Lower lobe of right lung (tissue), 2 donors: ENCODE measurements around the gene ZNF446. TPM values are rescaled to one million over a fixed set of nuclear protein-coding genes. Genes with fewer than 3 reads are reported as not detected.
"Not testable (repeated sequence)": the region's sequence is repeated elsewhere in the genome, so short reads cannot be mapped to it uniquely, and the experiment has no call there.

Source experiments
- ATAC-seq, 2 donors: fragments of 200-7000 bp; cut with Tn5 transposase; one replicate each; pipeline ENCODE4 v1.9.1; 2020 to 2022; ENCODE audit warnings: mild to moderate bottlenecking in 2 of 2, moderate library complexity in 2 of 2
- DNase-seq: peaks from one replicate; pipeline ENCODE4 v3.0.0-alpha.2; 2020
- H3K27ac ChIP-seq: fragments of 200-600 bp; one replicate; pipeline ENCODE4 v1.8.0; 2022
- H3K27me3 ChIP-seq: fragments of 200-600 bp; one replicate; pipeline ENCODE4 v1.8.0; 2022; ENCODE audit warnings: low read depth
- H3K36me3 ChIP-seq: fragments of 200-600 bp; one replicate; pipeline ENCODE4 v1.8.0; 2022; ENCODE audit warnings: mild to moderate bottlenecking
- H3K4me1 ChIP-seq: fragments of 200-600 bp; one replicate; pipeline ENCODE4 v1.8.0; 2022
- H3K4me3 ChIP-seq: fragments of 200-600 bp; one replicate; pipeline ENCODE4 v1.8.0; 2022; ENCODE audit warnings: mild to moderate bottlenecking
- H3K9me3 ChIP-seq: fragments of 200-600 bp; one replicate; pipeline ENCODE4 v1.8.0; 2022
- CTCF ChIP-seq: fragments of 200-600 bp; IDR thresholded peaks from one replicate; pipeline ENCODE4 v1.8.0; 2022; ENCODE audit warnings: antibody characterized with exemption, mild to moderate bottlenecking
- intact Hi-C: fragments of 100-400 bp; cut with DNase I; formaldehyde crosslinking; loops from one replicate; pipeline ENCODE4 v1.11.0; 2022
- total RNA-seq: library from RNA; stranded (reverse); fragmentation: NEBNext Ultra II Directional; extraction: Animal tissue kit (Norgen Biotek cat#: 25700); gene quantifications from one replicate; pipeline ENCODE4 v1.2.1, GENCODE V29; 2021
- donor health status: DM: no; HTN: yes; CAD: no; lungs with severe emphysema.

Gene ZNF446
- total RNA-seq, 1 donor from 2014 or later: 9.1 TPM

- H3K9me3 ChIP-seq: peaks cover 37% of the 10 kb centered on the region
- no peak for DNase-seq
- intact Hi-C loops: no loop called here
Measured at GRCh38 chr19:58440556-58440955, 35.6 kb upstream of the ZNF446 start.

GRCh38 chr19:58442986-58443385, 33.2 kb upstream of the ZNF446 start:
- intact Hi-C loops, H3K27ac ChIP-seq, H3K36me3 ChIP-seq, H3K27me3 ChIP-seq, ATAC-seq, DNase-seq, H3K4me3 ChIP-seq, H3K4me1 ChIP-seq: not testable (repeated sequence)
- peaks cover 12% of the 10 kb centered on the region for H3K9me3 ChIP-seq

More at GRCh38 chr19:58440556-58440955, 35.6 kb upstream of the ZNF446 start:
- no peaks in the 10 kb centered on the region for H3K27me3 ChIP-seq
- peak; percentile 2 to 3 for ATAC-seq
- H3K4me3 ChIP-seq: peak overlapping the region; percentile 76
- H3K36me3 ChIP-seq: peaks cover 14% of the 10 kb centered on the region
- peaks cover 9% of the 10 kb centered on the region for H3K4me1 ChIP-seq
- H3K27ac ChIP-seq: peak overlapping the region; percentile 81
- no peak for TF ChIP-seq CTCF

- H3K9me3 ChIP-seq, ATAC-seq, H3K27ac ChIP-seq, intact Hi-C loops, DNase-seq, H3K4me1 ChIP-seq, H3K36me3 ChIP-seq, H3K27me3 ChIP-seq, H3K4me3 ChIP-seq: not testable (repeated sequence)
Measured at GRCh38 chr19:58448860-58449259, 27.3 kb upstream of the ZNF446 start.

GRCh38 chr19:58449980-58450379, 26.2 kb upstream of the ZNF446 start:
- H3K4me3 ChIP-seq, intact Hi-C loops, ATAC-seq, H3K9me3 ChIP-seq, H3K27ac ChIP-seq, DNase-seq, H3K36me3 ChIP-seq, H3K27me3 ChIP-seq, H3K4me1 ChIP-seq: not testable (repeated sequence)

- Histone ChIP-seq H3K27ac (peak overlapping the region; percentile 83), H3K9me3 (no peaks in the 10 kb centered on the region), H3K36me3 (no peaks in the 10 kb centered on the region), H3K4me1 (peaks cover 7% of the 10 kb centered on the region), H3K4me3 (peak overlapping the region; percentile 98), H3K27me3 (peaks cover 8% of the 10 kb centered on the region)
- DNase-seq (no peak), ATAC-seq (peak; percentile 41 to 51)
- no peak for TF ChIP-seq CTCF
- intact Hi-C loops: no loop called here
Measured at GRCh38 chr19:58450856-58451357, 25.2 kb upstream of the ZNF446 start.

- peak within 1 kb of the TSS; percentile 83 for H3K27ac ChIP-seq
Measured at GRCh38 chr19:58451358-58452101, 24.6 kb upstream of the ZNF446 start, which contains the start of gene ZNF324B. TSS of gene ZNF324B (plus strand) at chr19:58451622. CDS start at chr19:58453702, 2,080 bp downstream.

More at GRCh38 chr19:58451358-58452101, 24.6 kb upstream of the ZNF446 start, which contains the start of gene ZNF324B:
- DNase-seq (peak; percentile 98), ATAC-seq (peak; percentile 98 to 99)
- no peaks in the 10 kb centered on the region for H3K9me3 ChIP-seq
- H3K36me3 ChIP-seq: peaks cover 6% of the 10 kb centered on the region
- peak within 1 kb of the TSS; percentile 98 for H3K4me3 ChIP-seq
- intact Hi-C loops: no loop called here
- peaks cover 7% of the 10 kb centered on the region for H3K4me1 ChIP-seq
- H3K27me3 ChIP-seq: peaks cover 8% of the 10 kb centered on the region
- no peak for TF ChIP-seq CTCF
